ENCODE measurements around the gene URAD.
"Not testable (repeated sequence)": the region's sequence is repeated elsewhere in the genome, so short reads cannot be mapped to it uniquely, and the experiment has no call there.

The URAD gene

DNA sequence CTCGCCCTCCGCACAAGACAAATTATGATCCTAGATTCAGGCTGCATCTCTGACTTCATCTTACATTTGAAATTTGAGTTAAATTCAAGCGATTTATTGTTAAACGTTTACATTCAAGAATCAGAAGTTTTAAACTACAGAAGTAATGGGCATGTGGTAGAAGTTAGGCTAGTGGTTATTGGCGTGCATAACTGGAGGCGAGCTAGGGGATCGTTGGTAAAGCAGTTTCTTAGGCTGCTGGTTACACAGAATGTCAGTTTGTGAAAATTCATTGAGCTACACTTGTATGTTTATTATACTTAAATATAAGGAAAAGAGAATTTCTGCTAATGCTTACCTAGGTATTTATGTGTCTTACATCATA is 18.6 kb downstream of the URAD start:
- DNase-seq, result no peak

DNA sequence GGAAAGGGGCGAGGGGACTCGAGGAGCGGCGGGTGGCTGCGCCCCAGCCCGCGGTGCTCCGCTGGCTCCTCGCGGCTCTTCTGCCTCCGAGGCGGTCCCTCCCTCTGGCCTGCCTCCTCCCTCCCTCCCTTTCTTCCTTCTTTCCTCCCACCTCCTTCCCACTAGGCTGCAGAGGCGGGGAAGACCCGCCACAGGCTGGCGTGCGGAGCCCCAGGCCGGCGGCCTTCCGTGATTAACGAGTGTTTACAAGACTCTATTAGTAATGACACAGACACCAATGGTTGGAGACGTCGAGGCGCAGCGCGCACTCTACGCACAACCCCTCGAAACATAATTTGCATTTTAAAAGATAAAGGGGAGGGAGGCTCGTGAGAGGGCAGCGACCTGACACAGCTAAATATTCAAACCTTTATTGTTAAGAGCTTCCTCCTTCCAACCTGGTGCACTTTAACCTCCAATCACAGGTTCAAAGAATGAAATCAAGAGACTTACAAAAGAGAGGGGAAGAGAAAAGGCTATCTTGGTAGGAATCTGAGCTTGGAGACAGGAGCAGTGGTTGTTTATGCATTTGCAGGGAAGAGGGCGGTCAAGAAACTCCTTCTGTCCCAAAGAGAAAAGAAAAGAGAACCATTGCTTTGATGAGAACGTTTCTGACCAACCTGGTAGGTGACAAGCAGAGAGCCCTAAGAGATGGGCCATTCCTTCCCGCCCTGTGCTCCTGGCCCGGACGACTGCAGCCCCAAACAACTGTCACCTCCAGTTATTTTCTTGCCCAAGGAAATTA is 19.2 kb downstream of the URAD start, which contains the start of gene CDX2:
CDX2 (minus strand) TSS at position 234 of the 784 bp plus-strand sequence. CDS start 309 bp downstream, outside the sequence.
- no peak for DNase-seq

DNA sequence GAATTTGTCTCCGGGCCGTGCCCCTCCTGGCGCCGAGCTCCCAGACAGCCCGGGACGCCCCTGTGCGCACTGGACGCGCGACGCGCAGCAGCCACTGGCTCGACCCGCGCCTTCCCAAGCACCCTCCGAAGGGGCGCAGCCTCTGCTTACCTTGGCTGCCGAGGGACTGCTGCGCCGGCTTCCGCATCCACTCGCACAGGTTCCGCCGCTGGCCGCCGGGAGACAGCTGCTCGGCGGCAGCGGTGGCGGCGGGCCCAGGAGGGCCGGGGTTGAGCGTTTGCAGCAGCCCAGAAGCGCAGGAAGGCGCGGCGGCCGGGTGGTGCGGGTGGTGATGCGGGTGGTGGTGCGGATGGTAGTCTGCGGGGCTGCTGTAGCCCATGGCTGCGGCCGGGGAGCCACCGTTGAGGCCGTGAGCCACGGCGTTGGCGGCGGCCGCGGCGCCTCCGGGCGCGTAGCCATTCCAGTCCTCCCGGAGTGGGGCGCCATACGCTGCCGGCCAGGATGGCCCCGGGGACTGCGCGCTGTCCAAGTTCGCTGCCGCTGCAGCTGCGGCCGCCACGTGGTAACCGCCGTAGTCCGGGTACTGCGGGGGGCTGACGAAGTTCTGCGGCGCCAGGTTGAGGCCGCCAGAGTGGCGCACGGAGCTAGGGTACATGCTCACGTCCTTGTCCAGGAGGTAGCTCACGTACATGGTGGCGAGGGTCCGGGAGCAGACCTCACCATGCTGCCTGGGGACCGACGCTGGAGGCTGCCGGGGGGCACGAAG is 20.0 kb downstream of the URAD start:
- no peak for DNase-seq

DNA sequence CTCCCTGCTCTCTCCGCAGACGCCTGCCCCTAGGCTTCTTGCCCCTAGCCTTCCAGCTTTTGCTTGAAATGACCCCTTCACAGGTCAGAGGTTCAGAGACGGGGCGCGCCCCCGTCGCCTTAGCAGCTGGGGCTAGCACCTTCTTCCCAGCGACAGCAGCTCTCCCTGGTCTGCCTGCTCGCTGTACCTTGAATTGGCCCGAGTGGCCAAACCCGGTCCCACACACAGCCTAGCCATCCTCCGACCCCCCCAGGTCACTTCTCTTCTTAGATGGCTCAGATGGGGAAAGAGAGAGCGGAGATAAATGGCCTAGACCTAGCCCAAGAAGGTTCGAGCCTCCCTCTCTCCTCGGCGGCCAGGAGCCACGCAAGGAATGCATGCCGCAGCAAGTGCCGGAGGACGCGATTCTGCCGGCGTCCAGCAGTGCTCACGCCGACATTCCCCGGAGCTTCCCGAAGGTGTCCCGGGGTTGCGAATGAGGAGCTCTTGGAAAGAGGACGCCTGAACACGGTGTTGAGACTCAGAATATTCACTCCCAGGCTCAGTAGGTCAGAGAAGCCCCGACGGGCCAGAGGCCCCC is 20.7 kb downstream of the URAD start:
- DNase-seq, result no peak

DNA sequence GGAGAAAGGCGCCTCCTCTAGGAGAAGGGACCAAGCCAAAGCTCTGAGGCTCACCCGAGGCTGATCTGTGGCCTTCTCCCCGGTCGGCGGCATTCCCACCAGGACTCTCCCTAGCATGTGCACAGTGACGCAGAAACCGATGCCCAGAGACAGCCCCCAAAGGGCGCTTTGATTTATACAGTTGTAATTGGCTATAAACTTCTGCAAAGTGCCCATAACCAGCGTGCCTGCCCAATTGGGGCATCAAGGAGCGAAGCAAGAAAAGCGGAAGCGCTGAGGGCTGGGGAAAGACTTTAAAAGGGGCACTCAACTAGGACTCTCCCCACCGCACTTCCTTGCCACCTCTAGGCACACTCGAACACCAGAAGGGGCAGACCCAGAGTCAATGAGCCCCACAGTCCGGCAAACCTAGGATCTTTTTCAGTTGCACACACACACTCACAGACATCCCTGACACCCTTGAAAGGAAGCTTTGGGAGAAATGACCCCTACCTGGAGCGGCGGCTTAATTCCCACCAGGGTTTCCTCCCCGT is 21.2 kb downstream of the URAD start:
- DNase-seq, result no peak

DNA sequence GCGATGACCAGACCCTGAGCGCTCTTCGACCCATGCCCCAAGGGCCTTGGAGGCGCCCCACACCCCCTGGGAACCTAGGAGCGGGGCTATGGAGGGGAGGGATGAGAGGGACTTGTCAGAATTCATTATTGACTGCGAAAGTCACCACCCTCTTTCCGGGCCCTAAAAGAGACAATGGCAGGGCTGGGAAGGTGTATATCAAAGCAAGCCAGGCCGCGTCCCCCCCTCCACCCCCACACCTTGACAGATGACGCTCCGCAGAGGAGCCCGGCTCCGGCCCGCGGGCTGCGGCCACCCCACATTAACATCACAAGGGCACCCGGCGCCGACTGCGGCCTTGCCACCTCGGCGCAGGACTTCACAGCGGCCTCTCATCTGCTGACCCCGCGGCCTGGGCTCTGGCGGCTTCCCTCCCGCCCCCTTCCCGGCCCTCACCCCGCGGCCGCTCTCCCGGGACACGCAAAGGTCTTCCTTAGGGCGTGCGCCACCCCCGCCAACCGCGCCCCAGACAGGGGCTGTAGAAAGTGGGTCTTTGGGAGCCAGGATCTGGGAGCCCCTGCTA is 21.8 kb downstream of the URAD start:
- DNase-seq, result no peak

DNA sequence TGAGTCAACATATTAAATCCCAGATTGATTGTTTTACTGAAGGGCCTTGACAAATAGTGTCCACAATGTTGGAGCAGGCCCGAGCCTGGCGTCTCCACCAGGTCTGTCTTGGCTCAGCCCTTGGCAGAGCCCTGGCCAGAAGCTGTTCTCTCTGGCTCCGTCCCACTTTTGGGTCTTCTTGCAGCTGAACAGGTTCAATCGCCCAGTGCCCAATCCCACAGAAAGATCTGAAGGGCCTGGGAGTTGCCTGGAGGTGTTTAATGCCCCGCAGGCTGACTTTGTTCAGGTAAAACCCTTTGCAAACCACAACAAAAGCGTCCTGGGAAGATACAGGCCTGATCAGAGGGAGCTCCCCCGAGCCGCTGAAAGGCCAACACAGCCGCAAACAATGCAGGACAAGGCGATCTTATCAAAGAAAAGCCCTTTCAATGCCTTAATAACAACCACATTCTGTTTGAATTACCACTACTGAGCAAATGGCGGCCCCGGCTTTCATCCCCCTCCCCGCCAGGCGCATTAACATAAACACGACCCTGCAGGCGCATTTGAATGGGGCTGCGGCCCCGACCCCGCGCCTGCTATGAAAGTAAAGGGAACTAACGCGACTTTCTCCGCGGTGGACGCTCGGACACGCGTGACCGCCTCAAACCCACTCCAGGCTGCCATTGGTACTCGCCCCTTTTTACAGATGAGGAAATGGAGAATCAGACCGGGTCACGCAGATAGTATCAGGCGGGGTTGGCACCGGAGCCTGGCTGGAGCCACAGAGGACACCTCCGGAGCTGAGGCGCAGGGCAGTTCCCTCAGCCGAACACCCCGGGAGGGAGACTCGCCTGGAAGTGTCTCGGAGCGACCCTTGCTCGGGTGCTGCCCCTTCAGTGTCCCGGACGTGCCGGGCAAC is 22.5 kb downstream of the URAD start:
- DNase-seq, result no peak

DNA sequence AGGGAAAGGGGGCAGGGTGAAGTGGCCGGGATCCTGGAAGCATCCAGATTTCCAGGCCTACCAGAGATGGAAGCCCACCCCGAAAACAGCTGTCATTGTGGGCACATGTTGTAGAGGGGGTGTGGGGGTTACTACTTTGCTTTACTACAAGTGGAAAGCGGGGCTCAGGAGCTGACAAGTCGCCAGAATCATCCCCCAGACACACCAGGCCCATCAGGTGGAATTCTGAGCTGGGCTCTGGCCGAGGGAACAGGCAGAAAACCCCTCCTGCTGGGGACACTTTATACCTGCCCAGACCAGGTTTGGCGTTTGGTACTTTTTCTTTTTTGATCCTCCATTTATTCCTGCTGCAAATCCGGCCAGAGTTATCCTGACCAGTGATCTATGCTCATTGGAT is 23.2 kb downstream of the URAD start:
- DNase-seq, result no peak

DNA sequence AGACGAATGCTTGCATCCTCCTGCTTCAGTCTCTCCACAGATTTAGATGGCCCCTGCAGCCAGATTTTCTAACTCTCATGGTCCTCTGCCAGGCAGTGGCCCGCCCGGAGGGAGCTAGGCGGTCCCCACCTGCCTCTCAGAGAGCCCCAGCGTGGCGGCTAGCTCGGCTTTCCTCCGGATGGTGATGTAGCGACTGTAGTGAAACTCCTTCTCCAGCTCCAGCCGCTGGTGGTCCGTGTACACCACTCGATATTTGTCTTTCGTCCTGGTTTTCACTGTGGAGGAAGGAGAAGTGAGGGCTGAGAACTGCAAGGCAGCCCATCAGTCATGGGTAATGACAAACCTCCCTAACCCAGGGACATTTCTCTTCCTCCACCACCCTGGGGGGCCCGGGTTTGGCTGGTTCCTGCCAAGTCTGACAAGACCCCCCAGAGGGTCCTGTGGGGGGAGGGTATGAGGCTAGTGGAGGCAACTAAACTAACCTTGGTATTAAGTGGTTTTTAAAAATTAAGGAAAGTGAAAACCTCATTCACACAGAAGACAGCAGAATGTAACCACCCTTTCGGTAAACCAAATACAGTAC is 23.7 kb downstream of the URAD start:
- DNase-seq, result no peak

DNA sequence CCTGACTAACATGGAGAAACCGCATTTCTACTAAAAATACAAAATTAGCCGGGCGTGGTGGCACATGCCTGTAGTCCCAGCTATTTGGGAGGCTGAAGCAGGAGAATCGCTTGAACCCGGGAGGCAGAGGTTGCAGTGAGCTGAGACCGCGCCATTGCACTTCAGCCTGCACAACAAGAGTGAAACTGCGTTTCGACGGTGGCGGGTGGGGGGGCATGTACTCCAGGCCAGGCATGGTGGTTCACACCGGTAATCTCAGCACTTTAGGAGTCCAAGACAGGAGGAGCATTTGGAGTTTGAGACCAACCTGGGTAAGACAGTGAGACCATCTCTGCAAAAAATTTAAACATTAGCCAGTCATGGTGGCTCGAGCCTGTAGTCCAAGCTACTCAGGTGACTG is 24.3 kb downstream of the URAD start:
- not testable (repeated sequence) for DNase-seq

DNA sequence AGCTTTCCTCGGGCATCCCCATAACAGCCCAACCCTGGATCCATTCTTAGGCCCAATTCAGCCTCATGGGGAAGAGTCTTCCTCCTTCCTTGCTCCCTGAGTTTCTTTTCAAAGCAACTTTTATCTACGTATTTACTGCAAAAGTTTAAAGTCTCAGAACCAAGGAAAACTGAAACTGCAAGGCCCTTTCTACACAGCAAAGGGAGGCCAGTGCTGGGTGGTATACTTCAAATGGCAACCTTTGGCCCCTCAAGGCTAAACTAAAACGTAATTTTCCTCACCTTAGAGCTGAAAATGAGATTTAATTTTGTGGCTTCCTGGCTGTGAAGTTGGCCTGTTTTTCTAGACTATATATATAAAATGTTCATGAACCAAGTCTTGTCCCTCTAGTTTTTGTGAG is 25.0 kb downstream of the URAD start:
- no peak for DNase-seq

DNA sequence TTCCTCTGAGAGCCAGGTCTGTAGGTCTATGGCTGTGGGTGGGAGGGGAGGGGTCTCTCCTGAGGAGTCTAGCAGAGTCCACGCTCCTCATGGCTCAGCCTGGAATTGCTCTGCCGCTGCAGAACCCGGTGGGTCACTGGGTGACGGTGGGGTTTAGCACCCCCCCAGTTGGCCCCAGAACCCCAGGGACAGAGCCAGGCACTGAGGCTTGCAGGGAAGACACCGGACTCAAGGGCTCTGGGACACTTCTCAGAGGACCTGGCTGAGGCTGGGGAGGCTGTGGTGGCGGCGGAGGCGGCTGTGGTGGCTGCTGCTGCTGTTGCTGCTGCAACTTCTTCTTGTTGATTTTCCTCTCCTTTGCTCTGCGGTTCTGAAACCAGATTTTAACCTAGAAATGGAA is 25.5 kb downstream of the URAD start:
- no peak for DNase-seq

DNA sequence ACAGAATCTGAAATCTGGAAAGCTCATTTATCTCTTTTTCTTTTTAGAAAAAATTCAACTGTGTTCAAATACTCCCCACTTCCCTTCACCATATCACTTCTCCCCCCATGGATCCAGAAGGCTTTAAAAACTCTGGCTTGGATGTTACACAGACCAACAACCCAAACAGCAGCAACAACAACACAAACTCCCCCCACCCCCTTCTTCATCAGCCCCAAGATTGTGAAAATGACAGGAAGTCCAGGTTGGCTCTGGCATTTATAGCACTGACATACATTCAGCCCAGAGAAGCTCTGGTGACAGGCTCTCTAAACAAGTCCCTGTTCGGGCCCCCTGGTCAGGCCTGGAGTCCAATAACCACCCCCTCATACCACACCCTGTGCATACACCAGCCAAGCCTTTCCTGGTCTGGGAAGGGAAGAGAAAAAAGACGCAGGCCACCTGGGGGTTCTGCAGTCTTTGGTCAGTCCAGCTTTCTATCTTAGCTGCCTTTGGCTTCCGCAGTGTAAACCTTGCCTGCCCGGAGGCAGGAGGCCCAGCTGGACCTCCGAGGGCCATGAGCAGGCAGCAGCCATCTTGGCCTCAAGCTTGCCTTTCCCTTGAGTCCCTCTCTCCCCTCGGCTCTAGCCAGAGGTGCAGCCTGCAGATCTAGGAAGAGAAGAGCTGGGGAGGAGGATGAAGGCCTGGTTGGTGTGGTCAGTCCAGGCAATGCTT is 26.2 kb downstream of the URAD start:
- no peak for DNase-seq

DNA sequence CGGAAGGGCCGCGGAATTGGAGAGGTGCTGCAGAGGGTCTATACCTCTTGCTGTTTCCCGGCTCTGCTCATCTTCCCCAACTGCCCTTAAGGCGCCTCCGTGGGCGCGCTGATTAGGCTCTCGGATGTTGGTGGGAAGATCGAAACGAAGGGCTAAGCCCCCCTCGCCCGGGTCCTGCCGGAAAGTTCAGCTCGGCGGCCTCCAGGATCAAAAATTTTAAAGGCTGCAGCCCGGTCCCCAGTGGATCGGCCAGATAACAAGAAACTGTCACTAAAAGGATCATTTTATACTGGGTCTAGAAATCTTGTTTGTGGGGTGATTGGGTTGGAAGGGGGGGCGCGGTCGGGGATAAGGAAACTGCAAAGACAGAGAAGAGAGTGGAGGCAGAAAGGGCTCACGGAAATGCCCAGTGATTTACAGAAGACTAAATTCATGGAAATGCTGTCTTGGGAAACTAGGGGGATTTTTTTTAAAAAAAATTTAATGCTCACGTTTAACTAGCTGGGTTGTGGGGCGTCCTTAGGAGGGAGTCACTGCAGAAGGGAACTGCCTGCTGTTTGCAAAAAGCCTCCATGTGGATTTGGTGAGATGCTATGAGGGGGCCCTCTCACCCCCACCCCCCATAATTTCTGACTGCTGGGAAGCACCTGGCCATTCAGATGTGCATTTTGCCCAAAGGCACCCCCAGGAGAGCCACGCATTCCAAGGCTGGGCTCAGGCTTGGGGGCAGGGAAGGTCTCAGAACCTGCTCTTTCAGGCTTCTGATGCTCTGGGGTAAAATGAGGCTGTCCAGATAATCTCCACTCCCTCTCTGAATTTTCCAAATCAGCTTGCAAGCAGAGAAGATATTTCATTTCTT is 27.0 kb downstream of the URAD start:
- no peak for DNase-seq

DNA sequence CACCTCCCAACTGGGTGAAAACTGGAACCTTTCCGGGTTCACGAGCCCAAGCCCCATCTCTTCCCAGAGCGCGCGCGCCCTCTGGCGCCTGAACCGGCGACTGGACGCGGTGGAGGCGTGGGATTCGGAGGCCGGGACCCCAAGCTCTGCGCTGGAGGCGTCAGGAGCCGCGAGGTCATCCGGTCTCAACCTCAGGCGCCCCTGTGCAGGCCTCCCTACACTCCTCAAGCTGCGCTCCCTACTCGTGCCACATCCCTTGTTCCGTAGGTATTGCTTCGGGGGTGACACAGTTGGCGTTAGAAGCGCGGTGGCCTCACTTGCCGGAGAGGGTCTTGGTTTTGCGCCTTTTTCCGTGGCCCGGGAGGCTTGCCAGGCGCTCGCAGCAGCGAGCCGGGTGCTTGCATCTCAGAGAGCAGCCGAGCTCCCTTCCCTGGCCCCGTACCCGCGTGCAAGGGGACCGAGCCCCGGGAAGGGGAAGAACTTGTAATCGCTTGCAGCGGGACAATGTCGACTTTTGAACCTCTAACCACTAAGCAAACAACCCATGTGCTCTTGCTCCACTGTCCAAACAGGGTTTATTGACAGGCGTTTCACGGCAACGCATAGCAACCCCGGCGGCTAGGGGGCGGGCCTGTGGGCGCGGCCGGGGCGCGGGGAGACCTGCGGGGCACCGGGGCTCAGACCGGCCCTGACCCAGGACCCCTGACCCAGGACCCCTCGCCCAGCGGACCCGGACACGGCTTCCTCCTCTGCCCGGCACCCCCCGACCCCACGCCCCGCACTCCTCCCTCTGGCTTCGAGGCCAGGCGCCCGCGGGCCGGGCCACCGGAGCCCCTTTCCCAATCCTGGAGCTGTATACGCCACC is 27.9 kb downstream of the URAD start:
- DNase-seq, result no peak

DNA sequence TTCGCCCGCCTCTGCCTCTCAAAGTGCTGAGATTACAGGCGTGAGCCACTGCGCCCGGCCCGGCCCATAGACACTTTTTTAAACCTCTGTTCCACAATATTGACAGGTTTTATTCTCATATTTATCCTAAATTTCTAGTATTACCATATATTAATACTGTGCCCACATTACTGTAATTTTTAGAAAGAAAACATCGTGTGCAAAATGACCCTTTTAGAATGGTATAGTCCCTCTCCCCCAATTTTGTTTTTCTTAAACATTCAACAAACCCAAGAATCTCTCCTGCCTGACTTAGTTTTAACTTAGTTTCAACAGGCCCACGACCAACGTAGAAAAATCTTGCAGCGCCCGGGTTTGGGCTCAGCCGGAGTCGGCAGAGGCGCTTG is 28.5 kb downstream of the URAD start:
- no peak for DNase-seq

DNA sequence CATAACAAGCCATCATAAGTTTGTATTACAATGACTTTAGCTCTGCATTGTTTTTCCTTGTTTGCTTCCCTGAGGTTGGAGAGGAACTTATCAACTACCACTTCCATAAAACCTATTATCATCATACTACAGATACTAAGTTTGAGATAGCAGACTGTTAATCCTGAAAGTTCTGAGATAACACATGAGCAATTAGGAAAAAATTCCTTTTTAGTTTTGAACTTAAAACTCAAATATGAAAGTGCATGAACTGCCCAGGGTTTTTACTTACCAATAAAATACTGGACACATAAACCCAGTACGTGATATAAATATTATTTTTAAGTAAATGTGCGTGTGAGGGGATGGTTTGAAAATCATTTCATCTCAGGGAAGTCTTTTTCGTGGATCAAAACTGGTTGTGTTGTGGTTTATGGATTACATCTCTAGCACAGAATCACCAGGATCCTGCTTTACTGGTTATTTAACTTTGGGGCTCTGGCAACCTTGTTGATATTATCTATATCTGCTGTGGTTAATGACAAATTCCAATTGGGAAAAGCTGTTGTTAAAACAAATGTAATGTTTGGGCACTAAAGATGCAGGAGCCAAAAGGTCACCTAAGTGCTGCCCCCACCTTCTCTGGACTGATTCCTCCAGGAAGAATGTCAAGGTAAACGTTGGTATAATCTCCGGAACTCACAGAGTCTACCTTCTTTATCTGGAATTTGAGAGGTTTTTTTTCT is 31.8 kb downstream of the URAD start:
- no peak for DNase-seq

DNA sequence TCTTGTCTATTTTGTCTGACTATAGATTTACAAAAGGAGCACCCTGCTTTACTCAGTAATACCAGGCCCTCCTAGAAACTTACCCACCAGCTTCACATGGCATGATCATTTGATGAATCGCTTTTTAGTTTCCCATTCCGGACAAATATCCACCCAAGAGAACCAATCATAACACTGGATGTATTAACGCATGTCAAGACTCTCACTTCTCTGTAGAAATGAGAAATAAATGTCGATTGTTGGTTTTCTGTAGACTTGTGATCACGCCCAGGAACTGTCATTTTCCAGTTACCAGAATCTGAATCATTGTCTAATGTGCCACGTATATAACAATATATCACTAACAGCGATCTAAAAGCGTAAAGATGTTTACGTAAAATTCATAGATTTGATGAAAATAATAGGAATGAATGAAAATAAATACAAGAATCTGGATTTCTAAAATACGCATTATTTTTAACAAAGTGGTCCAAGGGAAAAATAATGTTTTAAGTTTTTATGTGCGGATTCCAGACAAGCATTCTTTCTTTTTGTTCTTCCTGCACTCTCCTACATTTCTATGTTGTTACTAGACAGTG is 33.4 kb downstream of the URAD start:
- DNase-seq, result no peak

All from activated gamma-delta T cell treated with Interleukin-2 at 50 U/mL for 16 hours (primary cell).